Suprapubic skin (tissue), 4 donors: ENCODE results near the gene HOMER1.

Source experiments
- POLR2A ChIP-seq, 2 donors: fragments of 450-650 bp; IDR thresholded peaks; one replicate each; pipeline ENCODE4 v1.6.1; 2017; ENCODE audit warnings: antibody characterized with exemption in 2 of 2, mild to moderate bottlenecking in 2 of 2, moderate library complexity in 2 of 2
- POLR2AphosphoS5 ChIP-seq, 3 donors: sonication (generic); formaldehyde crosslinking; IDR thresholded peaks; one replicate each; pipeline ENCODE4 v1.6.1; 2017; ENCODE audit warnings: antibody characterized with exemption in 3 of 3
- TF ChIP-seq, protein P1 (sequence below), 2 donors: fragments of 200-600 bp in 1 of 2; fragments of 450-650 bp in 1 of 2; sonication (generic) in 1 of 2; IDR thresholded peaks; one replicate each; pipeline ENCODE4 v1.5.1; 2016 to 2019; ENCODE audit warnings: antibody characterized with exemption in 2 of 2, mild to moderate bottlenecking in 1 of 2, moderate library complexity in 1 of 2

DNA sequence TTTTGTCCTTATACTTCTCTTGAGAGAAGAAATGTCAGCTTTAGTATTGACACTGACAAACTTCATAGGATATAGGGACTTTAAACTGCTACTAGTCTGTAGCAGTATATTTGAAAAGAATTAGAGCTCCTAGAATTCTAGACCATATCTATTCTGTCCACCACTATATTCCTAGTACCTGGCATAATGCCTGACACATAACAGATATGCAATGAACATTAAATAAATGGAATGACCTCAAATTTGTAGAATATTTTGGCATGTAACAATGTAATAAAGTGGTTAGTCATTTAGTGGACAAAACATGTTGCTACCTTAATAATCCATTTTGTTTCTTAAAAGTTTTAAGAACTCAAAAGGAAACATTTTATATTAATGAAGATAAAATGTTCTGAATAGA is 57.5 kb downstream of the HOMER1 start:
- TF ChIP-seq, protein P1, sequence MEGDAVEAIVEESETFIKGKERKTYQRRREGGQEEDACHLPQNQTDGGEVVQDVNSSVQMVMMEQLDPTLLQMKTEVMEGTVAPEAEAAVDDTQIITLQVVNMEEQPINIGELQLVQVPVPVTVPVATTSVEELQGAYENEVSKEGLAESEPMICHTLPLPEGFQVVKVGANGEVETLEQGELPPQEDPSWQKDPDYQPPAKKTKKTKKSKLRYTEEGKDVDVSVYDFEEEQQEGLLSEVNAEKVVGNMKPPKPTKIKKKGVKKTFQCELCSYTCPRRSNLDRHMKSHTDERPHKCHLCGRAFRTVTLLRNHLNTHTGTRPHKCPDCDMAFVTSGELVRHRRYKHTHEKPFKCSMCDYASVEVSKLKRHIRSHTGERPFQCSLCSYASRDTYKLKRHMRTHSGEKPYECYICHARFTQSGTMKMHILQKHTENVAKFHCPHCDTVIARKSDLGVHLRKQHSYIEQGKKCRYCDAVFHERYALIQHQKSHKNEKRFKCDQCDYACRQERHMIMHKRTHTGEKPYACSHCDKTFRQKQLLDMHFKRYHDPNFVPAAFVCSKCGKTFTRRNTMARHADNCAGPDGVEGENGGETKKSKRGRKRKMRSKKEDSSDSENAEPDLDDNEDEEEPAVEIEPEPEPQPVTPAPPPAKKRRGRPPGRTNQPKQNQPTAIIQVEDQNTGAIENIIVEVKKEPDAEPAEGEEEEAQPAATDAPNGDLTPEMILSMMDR (IDR thresholded peaks at IDR 0.05): no peak
- TF ChIP-seq POLR2AphosphoS5 (IDR thresholded peaks at IDR 0.05): no peak
- TF ChIP-seq POLR2A (IDR thresholded peaks at IDR 0.05): no peak
